ENCODE results near the gene NADK.
"Not testable (repeated sequence)": the region's sequence is repeated elsewhere in the genome, so short reads cannot be mapped to it uniquely, and the experiment has no call there.

NADK gene

DNA sequence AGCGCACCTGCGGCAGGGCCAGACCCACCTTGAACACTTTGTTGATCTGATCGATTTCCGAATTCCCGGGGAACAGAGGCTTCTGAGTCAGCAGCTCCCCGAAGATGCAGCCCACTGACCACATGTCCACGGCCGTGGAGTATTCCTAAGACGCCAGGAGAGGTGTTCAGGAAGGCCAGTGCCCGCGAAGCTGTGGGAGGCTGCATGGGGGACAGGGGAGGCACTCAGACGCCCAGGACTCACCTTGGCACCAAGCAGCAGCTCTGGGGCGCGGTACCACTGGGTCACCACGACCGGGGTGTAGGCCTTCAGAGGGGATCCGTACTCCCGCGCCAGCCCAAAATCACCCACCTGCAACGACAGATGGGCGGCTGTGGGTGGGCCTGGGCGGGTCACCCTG, 74.5 kb downstream of the NADK start:
- DNase-seq = no peak

GRCh38 chr1:1702506-1702905, 75.8 kb downstream of the NADK start:
- not testable (repeated sequence) for DNase-seq
